Ascending aorta (tissue), 2 donors: ENCODE data around the gene PSD. TPM values are rescaled to one million over a fixed set of nuclear protein-coding genes. Genes with fewer than 3 reads are reported as not detected.

ENCODE experiments used
- DNase-seq, 2 donors: peaks; one replicate each; pipeline ENCODE4 v3.0.0-alpha.2; 2019; ENCODE audit warnings: low spot score in 2 of 2
- H3K27ac ChIP-seq, 2 donors: fragments of 200-600 bp; sonication (generic); one replicate each; pipeline ENCODE4 v1.5.1; 2016 to 2017; ENCODE audit warnings: mild to moderate bottlenecking in 1 of 2
- H3K27me3 ChIP-seq: fragments of 200-600 bp; sonication (generic); one replicate; pipeline ENCODE4 v1.5.1; 2017
- H3K36me3 ChIP-seq, 2 donors: fragments of 200-600 bp; sonication (generic); one replicate each; pipeline ENCODE4 v1.5.1; 2016
- H3K4me1 ChIP-seq, 2 donors: fragments of 200-600 bp; sonication (generic); one replicate each; pipeline ENCODE4 v1.5.1; 2016 to 2017; ENCODE audit warnings: mild to moderate bottlenecking in 1 of 2
- H3K4me3 ChIP-seq, 2 donors: fragments of 200-600 bp; sonication (generic); one replicate each; pipeline ENCODE4 v1.5.1; 2016 to 2017; ENCODE audit warnings: mild to moderate bottlenecking in 1 of 2
- H3K9me3 ChIP-seq, 2 donors: fragments of 200-600 bp; sonication (generic); one replicate each; pipeline ENCODE4 v1.5.1; 2016
- CTCF ChIP-seq, 3 experiments: fragments of 200-600 bp in 2 of 3; fragments of 450-650 bp in 1 of 3; sonication (generic) in 2 of 3; IDR thresholded peaks; one replicate each; pipeline ENCODE4 v1.5.1; 2016 to 2019; ENCODE audit warnings: antibody characterized with exemption in 3 of 3, mild to moderate bottlenecking in 1 of 3, moderate library complexity in 1 of 3
- intact Hi-C: fragments of 100-400 bp; cut with DNase I; formaldehyde crosslinking; loops from one replicate; pipeline ENCODE4 v1.15.1; 2023
- total RNA-seq: library from RNA; depleted of rRNA; stranded (reverse); fragments of >200 nt; gene quantifications from one replicate; pipeline ENCODE4 v1.1.0, GENCODE V29; 2016

PSD gene
- total RNA-seq, 1 donor from 2014 or later = not detected

- no peaks in the 10 kb centered on the region for H3K27me3 ChIP-seq
- intact Hi-C loops = no loop called here
- H3K4me3 ChIP-seq = no peak overlapping the region
- DNase-seq = no peak
- H3K27ac ChIP-seq = no peak overlapping the region
- peaks cover 35 to 39% of the 10 kb centered on the region in 2 donors for H3K36me3 ChIP-seq
- no peaks in the 10 kb centered on the region for H3K4me1 ChIP-seq
- no peak for TF ChIP-seq CTCF (IDR thresholded peaks at IDR 0.05)
- H3K9me3 ChIP-seq = no peaks in the 10 kb centered on the region
Observed at GRCh38 chr10:102384053-102384452, 34.5 kb downstream of the PSD start.

GRCh38 chr10:102382871-102383270 is 35.7 kb downstream of the PSD start:
- H3K27me3 ChIP-seq = no peaks in the 10 kb centered on the region
- intact Hi-C loops = no loop called here
- H3K27ac ChIP-seq = no peak overlapping the region
- peaks cover 44 to 50% of the 10 kb centered on the region in 2 donors for H3K36me3 ChIP-seq
- H3K4me3 ChIP-seq = no peak overlapping the region
- TF ChIP-seq CTCF (IDR thresholded peaks at IDR 0.05) = no peak
- no peak for DNase-seq
- no peaks in the 10 kb centered on the region for H3K9me3 ChIP-seq
- H3K4me1 ChIP-seq = no peaks in the 10 kb centered on the region

GRCh38 chr10:102381983-102382382 is 36.6 kb downstream of the PSD start:
- H3K27ac ChIP-seq = no peak overlapping the region
- no peaks in the 10 kb centered on the region for H3K27me3 ChIP-seq
- peaks cover 52 to 59% of the 10 kb centered on the region in 2 donors for H3K36me3 ChIP-seq
- TF ChIP-seq CTCF (IDR thresholded peaks at IDR 0.05) = no peak
- no peaks in the 10 kb centered on the region for H3K4me1 ChIP-seq
- no peak for DNase-seq
- no peak overlapping the region for H3K4me3 ChIP-seq
- no peaks in the 10 kb centered on the region for H3K9me3 ChIP-seq
- intact Hi-C loops = no loop called here

GRCh38 chr10:102379383-102379782 is 39.2 kb downstream of the PSD start:
- intact Hi-C loops = no loop called here
- TF ChIP-seq CTCF (IDR thresholded peaks at IDR 0.05) = no peak
- Histone ChIP-seq H3K27ac (no peak overlapping the region), H3K9me3 (no peaks in the 10 kb centered on the region), H3K27me3 (no peaks in the 10 kb centered on the region), H3K4me3 (no peak overlapping the region), H3K36me3 (peaks cover 76 to 82% of the 10 kb centered on the region in 2 donors), H3K4me1 (no peaks in the 10 kb centered on the region)
- no peak for DNase-seq

- intact Hi-C loops = no loop called here
- Histone ChIP-seq H3K4me1 (no peaks in the 10 kb centered on the region), H3K9me3 (no peaks in the 10 kb centered on the region), H3K27me3 (no peaks in the 10 kb centered on the region), H3K4me3 (no peak overlapping the region), H3K36me3 (peaks cover 90 to 91% of the 10 kb centered on the region in 2 donors), H3K27ac (no peak overlapping the region)
- TF ChIP-seq CTCF (IDR thresholded peaks at IDR 0.05) = no peak
- no peak for DNase-seq
Observed at GRCh38 chr10:102376901-102377300, 41.7 kb downstream of the PSD start.

- H3K36me3 ChIP-seq = peaks cover 91% of the 10 kb centered on the region in 2 donors
- H3K4me1 ChIP-seq = no peaks in the 10 kb centered on the region
- no peaks in the 10 kb centered on the region for H3K9me3 ChIP-seq
- H3K27ac ChIP-seq = no peak overlapping the region
- no peak for TF ChIP-seq CTCF (IDR thresholded peaks at IDR 0.05)
- no peaks in the 10 kb centered on the region for H3K27me3 ChIP-seq
- no peak for DNase-seq
- intact Hi-C loops = no loop called here
- no peak overlapping the region for H3K4me3 ChIP-seq
Observed at GRCh38 chr10:102375867-102376266, 42.7 kb downstream of the PSD start.
